ENCODE data around the gene NFIA. TPM values are rescaled to one million over a fixed set of nuclear protein-coding genes. Genes with fewer than 3 reads are reported as not detected.

Gene NFIA
- polyA plus RNA-seq, 3 donors = 1.4 to 5.3 (median 2.4) TPM

GRCh38 chr1:61187352-61188086 lies 105.2 kb downstream of the NFIA start:
- 100% methylated on average over 2 of the region's 10 CpGs for WGBS (ENCODE audit: insufficient coverage)
- Histone ChIP-seq H2AFZ (ENCODE audit: insufficient read depth, low read depth, low read length, poor library complexity, severe bottlenecking) (no peak overlapping the region), H3K9ac (ENCODE audit: insufficient read depth, low read length, poor library complexity, severe bottlenecking) (no peak overlapping the region), H3K4me2 (replicated peaks; ENCODE audit: extremely low read depth, low read length, poor library complexity, severe bottlenecking) (no peak overlapping the region), H3K27me3 (ENCODE audit: control insufficient read depth in 2 of 2, insufficient read depth in 2 of 2, low read length in 2 of 2) (no peaks in the 10 kb centered on the region), H3K36me3 (replicated peaks in 1 of 2; ENCODE audit: control insufficient read depth in 1 of 2, insufficient read depth in 2 of 2, low read length in 2 of 2) (no peaks in the 10 kb centered on the region), H4K20me1 (ENCODE audit: insufficient read depth, low read length) (no peaks in the 10 kb centered on the region), H3K27ac (ENCODE audit: low read depth in 1 of 2, low read length in 2 of 2) (no peak overlapping the region), H3K4me1 (ENCODE audit: control insufficient read depth in 1 of 2, insufficient read depth in 2 of 2, low read length in 2 of 2) (no peaks in the 10 kb centered on the region), H3K9me3 (replicated peaks in 1 of 2; ENCODE audit: control insufficient read depth in 1 of 2, insufficient read depth in 1 of 2, low read length in 2 of 2) (no peaks in the 10 kb centered on the region), H3K4me3 (replicated peaks in 1 of 3; ENCODE audit: low read depth in 2 of 3, low read length in 3 of 3) (no peak overlapping the region), H3K79me2 (ENCODE audit: insufficient read depth, low read length) (no peaks in the 10 kb centered on the region)
- H3K27ac Mint-ChIP-seq = peak overlapping the region in 1 of 7 donors; percentile 44
- H3K27me3 Mint-ChIP-seq (ENCODE audit: low read depth in 3 of 3) = peaks cover 0 to 6% (median 2%) of the 10 kb centered on the region in 3 donors
- H3K4me1 Mint-ChIP-seq = peaks cover 8% of the 10 kb centered on the region
- TF ChIP-seq, protein P1, sequence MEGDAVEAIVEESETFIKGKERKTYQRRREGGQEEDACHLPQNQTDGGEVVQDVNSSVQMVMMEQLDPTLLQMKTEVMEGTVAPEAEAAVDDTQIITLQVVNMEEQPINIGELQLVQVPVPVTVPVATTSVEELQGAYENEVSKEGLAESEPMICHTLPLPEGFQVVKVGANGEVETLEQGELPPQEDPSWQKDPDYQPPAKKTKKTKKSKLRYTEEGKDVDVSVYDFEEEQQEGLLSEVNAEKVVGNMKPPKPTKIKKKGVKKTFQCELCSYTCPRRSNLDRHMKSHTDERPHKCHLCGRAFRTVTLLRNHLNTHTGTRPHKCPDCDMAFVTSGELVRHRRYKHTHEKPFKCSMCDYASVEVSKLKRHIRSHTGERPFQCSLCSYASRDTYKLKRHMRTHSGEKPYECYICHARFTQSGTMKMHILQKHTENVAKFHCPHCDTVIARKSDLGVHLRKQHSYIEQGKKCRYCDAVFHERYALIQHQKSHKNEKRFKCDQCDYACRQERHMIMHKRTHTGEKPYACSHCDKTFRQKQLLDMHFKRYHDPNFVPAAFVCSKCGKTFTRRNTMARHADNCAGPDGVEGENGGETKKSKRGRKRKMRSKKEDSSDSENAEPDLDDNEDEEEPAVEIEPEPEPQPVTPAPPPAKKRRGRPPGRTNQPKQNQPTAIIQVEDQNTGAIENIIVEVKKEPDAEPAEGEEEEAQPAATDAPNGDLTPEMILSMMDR (IDR thresholded peaks at IDR 0.05) = no peak
- intact Hi-C loops (cut with micrococcal nuclease) = no loop called here
- H3K9me3 Mint-ChIP-seq = peaks cover 0 to 3% (median 0%) of the 10 kb centered on the region in 7 donors
- no peaks in the 10 kb centered on the region for H3K36me3 Mint-ChIP-seq
- no peak for DNase-seq
- no peak overlapping the region for H3K4me3 Mint-ChIP-seq

GRCh38 chr1:61190153-61190552 lies 107.8 kb downstream of the NFIA start:
- H3K27ac Mint-ChIP-seq = no peak overlapping the region
- H3K79me2 ChIP-seq (ENCODE audit: insufficient read depth, low read length) = no peaks in the 10 kb centered on the region
- WGBS (ENCODE audit: insufficient coverage) = no CpG with 5 or more reads among the region's 4 CpGs

More at GRCh38 chr1:61190153-61190552, 107.8 kb downstream of the NFIA start:
- Histone ChIP-seq H3K4me1 (ENCODE audit: control insufficient read depth in 1 of 2, insufficient read depth in 2 of 2, low read length in 2 of 2) (no peaks in the 10 kb centered on the region), H3K27me3 (ENCODE audit: control insufficient read depth in 2 of 2, insufficient read depth in 2 of 2, low read length in 2 of 2) (no peaks in the 10 kb centered on the region), H3K9me3 (replicated peaks in 1 of 2; ENCODE audit: control insufficient read depth in 1 of 2, insufficient read depth in 1 of 2, low read length in 2 of 2) (no peaks in the 10 kb centered on the region), H3K4me2 (replicated peaks; ENCODE audit: extremely low read depth, low read length, poor library complexity, severe bottlenecking) (no peak overlapping the region), H4K20me1 (ENCODE audit: insufficient read depth, low read length) (no peaks in the 10 kb centered on the region), H3K4me3 (replicated peaks in 1 of 3; ENCODE audit: low read depth in 2 of 3, low read length in 3 of 3) (no peak overlapping the region), H3K9ac (ENCODE audit: insufficient read depth, low read length, poor library complexity, severe bottlenecking) (no peak overlapping the region), H3K36me3 (replicated peaks in 1 of 2; ENCODE audit: control insufficient read depth in 1 of 2, insufficient read depth in 2 of 2, low read length in 2 of 2) (no peaks in the 10 kb centered on the region), H2AFZ (ENCODE audit: insufficient read depth, low read depth, low read length, poor library complexity, severe bottlenecking) (no peak overlapping the region), H3K27ac (ENCODE audit: low read depth in 1 of 2, low read length in 2 of 2) (no peak overlapping the region)
- H3K36me3 Mint-ChIP-seq = no peaks in the 10 kb centered on the region
- H3K4me1 Mint-ChIP-seq = peaks cover 3% of the 10 kb centered on the region
- DNase-seq = no peak
- no peak overlapping the region for H3K4me3 Mint-ChIP-seq
- TF ChIP-seq, protein P1 (IDR thresholded peaks at IDR 0.05) = no peak
- intact Hi-C loops (cut with micrococcal nuclease) = no loop called here
- peaks cover 0 to 3% (median 0%) of the 10 kb centered on the region in 7 donors for H3K9me3 Mint-ChIP-seq
- H3K27me3 Mint-ChIP-seq (ENCODE audit: low read depth in 3 of 3) = peaks cover 0 to 2% (median 0%) of the 10 kb centered on the region in 3 donors
